HL-60 (cell line): ENCODE results near the gene MAGI3.

Experiments
- DNase-seq, 2 experiments: peaks; one replicate each; pipeline ENCODE4 v3.0.0-alpha.2; 2010 to 2020; ENCODE audit warnings: low read depth in 1 of 2, low spot score in 1 of 2
- H3K27ac ChIP-seq: fragments of 250-450 bp; sonication (Bioruptor Pico); replicated peaks from 2 replicates; pipeline ENCODE4 v1.5.1; 2020; ENCODE audit warnings: mild to moderate bottlenecking, moderate library complexity
- H3K27me3 ChIP-seq: fragments of 250-450 bp; sonication (Bioruptor Pico); 2 replicates; pipeline ENCODE4 v1.5.1; 2021; ENCODE audit warnings: mild to moderate bottlenecking, moderate library complexity; ENCODE audit not compliant: insufficient read depth, poor library complexity, severe bottlenecking
- H3K4me3 ChIP-seq: replicated peaks from 2 replicates; pipeline ENCODE4 v1.5.1; 2011; ENCODE audit warnings: mild to moderate bottlenecking, control low read depth, low read length; ENCODE audit not compliant: insufficient read depth
- CTCF ChIP-seq: IDR thresholded peaks from one replicate; pipeline ENCODE4 v1.5.1; 2011; ENCODE audit warnings: low read length, control low read depth, inconsistent platforms; ENCODE audit not compliant: insufficient read depth
- GABPA ChIP-seq: IDR thresholded peaks from 2 replicates; pipeline ENCODE4 v1.6.1; 2012; ENCODE audit warnings: low read depth
- POLR2AphosphoS5 ChIP-seq: IDR thresholded peaks from 2 replicates; pipeline ENCODE4 v1.6.1; 2012; ENCODE audit warnings: low read depth
- REST ChIP-seq: IDR thresholded peaks from 2 replicates; pipeline ENCODE4 v1.6.1; 2012; ENCODE audit warnings: low read depth; ENCODE audit not compliant: insufficient replicate concordance
- SPI1 ChIP-seq: IDR thresholded peaks from 2 replicates; pipeline ENCODE4 v1.6.1; 2012; ENCODE audit warnings: low read depth, mild to moderate bottlenecking, borderline replicate concordance

Gene MAGI3

GRCh38 chr1:113581323-113581722 lies 191.0 kb downstream of the MAGI3 start:
- TF ChIP-seq POLR2AphosphoS5: no peak
- no peak for TF ChIP-seq REST
- no peak for TF ChIP-seq GABPA
- TF ChIP-seq CTCF: no peak
- no peak for TF ChIP-seq SPI1
- H3K4me3 ChIP-seq: no peak overlapping the region
- no peak for DNase-seq
- H3K27ac ChIP-seq: no peak overlapping the region
- no peaks in the 10 kb centered on the region for H3K27me3 ChIP-seq

- Histone ChIP-seq H3K27ac (no peak overlapping the region), H3K4me3 (no peak overlapping the region), H3K27me3 (no peaks in the 10 kb centered on the region)
- DNase-seq: no peak
- TF ChIP-seq CTCF (no peak), REST (no peak), POLR2AphosphoS5 (no peak), GABPA (no peak), SPI1 (no peak)
Observed at GRCh38 chr1:113582084-113582483, 191.8 kb downstream of the MAGI3 start.

- no peak overlapping the region for H3K4me3 ChIP-seq
- no peak for TF ChIP-seq GABPA
- H3K27me3 ChIP-seq: peaks cover 2% of the 10 kb centered on the region
- DNase-seq: no peak
- H3K27ac ChIP-seq: no peak overlapping the region
Observed at GRCh38 chr1:113587475-113587874, 197.2 kb downstream of the MAGI3 start.

- Histone ChIP-seq H3K27me3 (peaks cover 2% of the 10 kb centered on the region), H3K27ac (no peak overlapping the region), H3K4me3 (no peak overlapping the region)
- TF ChIP-seq POLR2AphosphoS5 (no peak), GABPA (no peak), CTCF (no peak), SPI1 (no peak), REST (no peak)
- no peak for DNase-seq
Observed at GRCh38 chr1:113592230-113592629, 201.9 kb downstream of the MAGI3 start.
